ENCODE measurements around the gene SFT2D2.
"Not testable (repeated sequence)": the region's sequence is repeated elsewhere in the genome, so short reads cannot be mapped to it uniquely, and the experiment has no call there.

SFT2D2 gene

DNA sequence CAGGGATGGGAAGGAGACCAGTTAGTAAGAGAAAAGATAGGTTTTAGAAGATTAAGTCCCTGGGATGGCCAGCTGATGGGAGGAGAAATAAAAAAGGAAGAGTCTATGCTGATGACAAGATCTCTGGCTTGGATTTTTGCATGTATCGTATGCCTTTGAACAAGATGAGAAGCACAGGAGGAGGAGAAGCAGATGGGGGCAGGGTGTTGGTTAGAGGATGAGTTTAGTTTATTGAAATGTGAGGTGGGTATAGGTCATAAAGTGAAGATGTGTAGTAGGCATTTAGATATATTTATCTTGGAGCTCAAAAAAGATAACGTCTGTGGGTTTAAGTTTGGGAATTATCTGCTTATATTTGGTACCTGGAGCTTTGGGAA is 45.7 kb upstream of the SFT2D2 start:
- Histone ChIP-seq H3K4me3 (ENCODE audit: low read depth, low read length) (peak overlapping the region; percentile 95), H3K9ac (no peak overlapping the region), H3K9me3 (ENCODE audit: control insufficient read depth, low read length) (no peaks in the 10 kb centered on the region), H3K79me2 (peaks cover 2% of the 10 kb centered on the region), H3K27me3 (ENCODE audit: control insufficient read depth, insufficient read depth, low read length) (no peaks in the 10 kb centered on the region), H2AFZ (peak overlapping the region; percentile 79), H3K27ac (peak overlapping the region; percentile 89), H3K4me1 (no peaks in the 10 kb centered on the region), H3K36me3 (ENCODE audit: control insufficient read depth, insufficient read depth, low read length) (no peaks in the 10 kb centered on the region), H3K4me2 (ENCODE audit: low read length) (peak overlapping the region; percentile 90)
- TF ChIP-seq, protein P1, sequence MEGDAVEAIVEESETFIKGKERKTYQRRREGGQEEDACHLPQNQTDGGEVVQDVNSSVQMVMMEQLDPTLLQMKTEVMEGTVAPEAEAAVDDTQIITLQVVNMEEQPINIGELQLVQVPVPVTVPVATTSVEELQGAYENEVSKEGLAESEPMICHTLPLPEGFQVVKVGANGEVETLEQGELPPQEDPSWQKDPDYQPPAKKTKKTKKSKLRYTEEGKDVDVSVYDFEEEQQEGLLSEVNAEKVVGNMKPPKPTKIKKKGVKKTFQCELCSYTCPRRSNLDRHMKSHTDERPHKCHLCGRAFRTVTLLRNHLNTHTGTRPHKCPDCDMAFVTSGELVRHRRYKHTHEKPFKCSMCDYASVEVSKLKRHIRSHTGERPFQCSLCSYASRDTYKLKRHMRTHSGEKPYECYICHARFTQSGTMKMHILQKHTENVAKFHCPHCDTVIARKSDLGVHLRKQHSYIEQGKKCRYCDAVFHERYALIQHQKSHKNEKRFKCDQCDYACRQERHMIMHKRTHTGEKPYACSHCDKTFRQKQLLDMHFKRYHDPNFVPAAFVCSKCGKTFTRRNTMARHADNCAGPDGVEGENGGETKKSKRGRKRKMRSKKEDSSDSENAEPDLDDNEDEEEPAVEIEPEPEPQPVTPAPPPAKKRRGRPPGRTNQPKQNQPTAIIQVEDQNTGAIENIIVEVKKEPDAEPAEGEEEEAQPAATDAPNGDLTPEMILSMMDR (IDR thresholded peaks at IDR 0.05) = no peak

DNA sequence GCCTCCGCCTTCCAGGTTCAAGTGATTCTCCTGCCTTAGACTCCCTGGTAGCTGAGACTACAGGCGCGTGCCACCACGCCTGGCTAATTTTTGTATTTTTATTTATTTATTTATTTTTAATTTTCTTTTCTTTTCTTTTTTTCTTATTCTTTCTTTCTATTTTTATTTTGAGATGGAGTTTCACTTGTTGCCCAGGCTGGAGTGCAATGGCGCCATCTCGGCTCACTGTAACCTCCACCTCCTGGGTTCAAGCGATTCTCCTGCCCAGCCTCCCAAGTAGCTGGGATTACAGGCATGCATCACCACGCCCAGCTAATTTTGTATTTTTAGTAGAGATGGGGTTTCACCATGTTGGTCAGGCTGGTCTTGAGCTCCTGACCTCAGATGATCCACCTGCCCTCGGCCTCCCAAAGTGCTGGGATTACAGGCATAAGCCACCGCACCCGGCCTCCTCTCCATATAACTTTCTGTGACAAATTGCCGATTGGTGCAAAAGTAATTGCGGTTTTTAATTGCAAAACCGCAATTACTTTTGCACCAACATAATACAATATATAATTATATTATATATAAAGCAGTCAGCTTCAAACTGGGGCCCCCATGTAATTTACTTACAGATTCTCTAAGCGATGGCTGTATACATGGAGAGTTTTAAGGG is 44.6 kb upstream of the SFT2D2 start:
- H3K9me3 ChIP-seq (ENCODE audit: control insufficient read depth, low read length); H3K27me3 ChIP-seq (ENCODE audit: control insufficient read depth, insufficient read depth, low read length); H3K27ac ChIP-seq; H2AFZ ChIP-seq; H3K4me1 ChIP-seq; H3K9ac ChIP-seq; H3K4me2 ChIP-seq (ENCODE audit: low read length); H3K79me2 ChIP-seq; H3K36me3 ChIP-seq (ENCODE audit: control insufficient read depth, insufficient read depth, low read length); H3K4me3 ChIP-seq (ENCODE audit: low read depth, low read length): not testable (repeated sequence)

DNA sequence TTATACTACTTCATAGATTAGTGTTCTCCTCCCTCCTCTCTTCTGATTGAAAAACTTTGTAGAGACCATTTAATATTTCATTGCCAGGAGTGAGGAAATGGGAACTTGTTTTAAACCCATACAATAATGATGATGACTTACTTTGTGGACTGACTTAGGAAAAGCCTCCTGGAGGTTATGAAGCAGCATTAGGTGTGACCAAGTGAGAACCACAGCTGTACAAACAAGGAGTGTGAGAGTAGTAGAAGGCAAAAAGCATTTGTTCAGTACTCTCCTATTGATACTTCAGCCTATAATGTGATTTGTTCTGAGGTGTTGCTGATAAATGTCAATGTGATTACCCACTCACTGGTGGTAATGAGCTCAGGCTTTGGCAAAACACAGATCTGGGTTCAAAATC is 38.6 kb upstream of the SFT2D2 start:
- Histone ChIP-seq H3K9me3 (ENCODE audit: control insufficient read depth, low read length) (no peaks in the 10 kb centered on the region), H3K36me3 (ENCODE audit: control insufficient read depth, insufficient read depth, low read length) (no peaks in the 10 kb centered on the region), H3K4me1 (no peaks in the 10 kb centered on the region), H3K27ac (no peak overlapping the region), H3K79me2 (peaks cover 4% of the 10 kb centered on the region), H2AFZ (no peak overlapping the region), H3K4me3 (ENCODE audit: low read depth, low read length) (no peak overlapping the region), H3K27me3 (ENCODE audit: control insufficient read depth, insufficient read depth, low read length) (no peaks in the 10 kb centered on the region), H3K4me2 (ENCODE audit: low read length) (no peak overlapping the region), H3K9ac (no peak overlapping the region)
- TF ChIP-seq, protein P1 (IDR thresholded peaks at IDR 0.05) = no peak

DNA sequence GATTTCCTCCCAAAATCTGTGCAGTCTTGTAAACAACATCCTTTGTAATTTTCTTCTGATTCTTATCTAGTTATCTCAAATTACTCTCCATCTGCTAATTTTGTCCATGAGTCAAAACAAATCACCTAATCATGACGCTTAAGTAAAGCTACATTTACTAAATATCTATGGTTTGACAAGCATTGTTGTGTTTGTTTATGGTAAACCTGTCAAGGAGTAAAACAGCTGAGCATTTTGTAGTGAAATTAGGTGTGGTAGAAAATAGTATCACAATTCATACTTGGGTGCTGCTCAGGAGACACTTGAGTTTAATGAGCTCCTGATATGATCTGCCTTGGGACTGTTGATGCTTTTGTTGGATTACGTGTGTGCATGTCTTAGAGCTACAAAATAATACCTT is 35.4 kb upstream of the SFT2D2 start:
- Histone ChIP-seq H3K4me2 (ENCODE audit: low read length) (peak overlapping the region; percentile 39), H3K4me3 (ENCODE audit: low read depth, low read length) (peak overlapping the region; percentile 15), H3K36me3 (ENCODE audit: control insufficient read depth, insufficient read depth, low read length) (no peaks in the 10 kb centered on the region), H2AFZ (no peak overlapping the region), H3K27ac (no peak overlapping the region), H3K4me1 (no peaks in the 10 kb centered on the region), H3K79me2 (no peaks in the 10 kb centered on the region), H3K9ac (no peak overlapping the region), H3K9me3 (ENCODE audit: control insufficient read depth, low read length) (no peaks in the 10 kb centered on the region), H3K27me3 (ENCODE audit: control insufficient read depth, insufficient read depth, low read length) (no peaks in the 10 kb centered on the region)
- TF ChIP-seq, protein P1 (IDR thresholded peaks at IDR 0.05) = no peak

DNA sequence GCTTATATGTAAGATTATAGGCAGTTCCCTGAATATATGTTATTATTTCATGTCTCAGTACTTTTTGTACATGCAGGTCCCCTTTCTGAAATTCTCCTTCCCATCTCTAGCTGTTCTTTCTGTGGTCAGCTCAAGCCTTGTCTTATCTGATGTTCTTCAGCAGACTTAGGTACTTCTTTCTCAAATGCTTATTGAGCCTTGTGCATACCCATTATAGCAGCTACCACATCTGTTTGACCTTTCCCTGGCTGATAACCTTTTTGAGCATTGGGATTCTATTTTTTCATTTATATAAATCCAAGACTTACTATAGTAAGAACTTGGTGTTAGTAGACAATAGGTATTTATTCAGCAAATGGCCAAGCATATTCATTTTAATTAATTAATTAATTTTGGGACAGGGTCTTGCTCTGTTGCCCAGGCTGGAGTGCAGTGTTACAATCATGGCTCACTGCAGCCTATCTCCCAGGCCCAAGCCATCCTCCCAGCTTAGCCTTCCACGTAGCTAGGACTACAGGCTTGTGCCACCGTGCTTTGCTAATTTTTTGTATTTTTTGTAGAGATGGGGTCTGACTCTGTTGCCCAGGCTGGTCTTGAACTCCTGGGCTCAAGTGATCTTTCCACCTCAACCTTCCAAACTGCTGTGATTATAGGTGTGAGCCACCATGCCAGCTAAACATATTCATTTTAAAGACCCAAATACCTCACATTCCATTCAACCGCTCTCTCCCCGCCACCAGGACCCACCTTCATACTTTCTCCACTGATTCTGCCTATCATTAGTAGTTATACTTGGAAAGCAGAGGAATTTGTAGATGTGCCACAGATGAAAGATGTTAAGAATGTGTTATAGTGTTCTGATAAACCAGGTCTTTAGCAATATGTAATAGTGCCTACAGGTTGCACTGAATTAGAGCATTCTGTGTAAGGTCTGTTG is 30.3 kb upstream of the SFT2D2 start:
- Histone ChIP-seq H3K36me3 (ENCODE audit: control insufficient read depth, insufficient read depth, low read length) (no peaks in the 10 kb centered on the region), H3K27ac (no peak overlapping the region), H3K9ac (no peak overlapping the region), H3K4me3 (ENCODE audit: low read depth, low read length) (no peak overlapping the region), H3K27me3 (ENCODE audit: control insufficient read depth, insufficient read depth, low read length) (no peaks in the 10 kb centered on the region), H3K79me2 (no peaks in the 10 kb centered on the region), H3K9me3 (ENCODE audit: control insufficient read depth, low read length) (no peaks in the 10 kb centered on the region), H2AFZ (no peak overlapping the region), H3K4me1 (no peaks in the 10 kb centered on the region), H3K4me2 (ENCODE audit: low read length) (no peak overlapping the region)
- TF ChIP-seq, protein P1 (IDR thresholded peaks at IDR 0.05) = no peak

Measured in parathyroid adenoma (tissue), 2 donors.